AG09319 (cell line): ENCODE measurements around the gene KLK8.

Experiments
- DNase-seq: peaks from one replicate; pipeline ENCODE4 v3.0.0-alpha.2; 2010; ENCODE audit warnings: low read depth; ENCODE audit errors: extremely low read depth
- TF ChIP-seq, protein P1 (sequence below): IDR thresholded peaks from 2 replicates; pipeline ENCODE4 v1.5.1; 2011; ENCODE audit warnings: low read depth, mild to moderate bottlenecking, inconsistent platforms, low read length, moderate library complexity

Gene KLK8

GRCh38 chr19:50968716-50969412 lies 32.5 kb downstream of the KLK8 start:
- TF ChIP-seq, protein P1, sequence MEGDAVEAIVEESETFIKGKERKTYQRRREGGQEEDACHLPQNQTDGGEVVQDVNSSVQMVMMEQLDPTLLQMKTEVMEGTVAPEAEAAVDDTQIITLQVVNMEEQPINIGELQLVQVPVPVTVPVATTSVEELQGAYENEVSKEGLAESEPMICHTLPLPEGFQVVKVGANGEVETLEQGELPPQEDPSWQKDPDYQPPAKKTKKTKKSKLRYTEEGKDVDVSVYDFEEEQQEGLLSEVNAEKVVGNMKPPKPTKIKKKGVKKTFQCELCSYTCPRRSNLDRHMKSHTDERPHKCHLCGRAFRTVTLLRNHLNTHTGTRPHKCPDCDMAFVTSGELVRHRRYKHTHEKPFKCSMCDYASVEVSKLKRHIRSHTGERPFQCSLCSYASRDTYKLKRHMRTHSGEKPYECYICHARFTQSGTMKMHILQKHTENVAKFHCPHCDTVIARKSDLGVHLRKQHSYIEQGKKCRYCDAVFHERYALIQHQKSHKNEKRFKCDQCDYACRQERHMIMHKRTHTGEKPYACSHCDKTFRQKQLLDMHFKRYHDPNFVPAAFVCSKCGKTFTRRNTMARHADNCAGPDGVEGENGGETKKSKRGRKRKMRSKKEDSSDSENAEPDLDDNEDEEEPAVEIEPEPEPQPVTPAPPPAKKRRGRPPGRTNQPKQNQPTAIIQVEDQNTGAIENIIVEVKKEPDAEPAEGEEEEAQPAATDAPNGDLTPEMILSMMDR, result no peak
- no peak for DNase-seq

GRCh38 chr19:50967929-50968715 lies 33.3 kb downstream of the KLK8 start:
- no peak for DNase-seq
- TF ChIP-seq, protein P1, result no peak

DNA sequence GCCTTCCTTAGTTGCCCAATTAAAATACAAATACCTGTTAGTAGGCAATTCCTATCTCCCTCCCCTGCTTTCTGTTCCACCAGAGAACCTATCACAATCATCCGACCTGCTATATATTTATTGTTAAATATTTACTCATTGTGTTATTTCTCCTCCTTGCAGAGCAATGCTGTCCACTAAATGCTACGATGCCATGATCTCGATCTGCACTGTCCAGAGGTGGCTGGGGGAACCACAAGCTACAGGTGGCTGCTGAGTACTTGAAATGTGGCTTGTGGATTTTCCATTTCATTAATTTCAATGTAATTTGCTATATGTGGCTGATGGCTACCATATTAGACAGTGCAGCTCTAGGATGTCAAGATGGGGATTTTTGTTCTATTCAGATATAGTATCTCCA lies 37.1 kb downstream of the KLK8 start:
- TF ChIP-seq, protein P1, result no peak
- DNase-seq, result no peak

DNA sequence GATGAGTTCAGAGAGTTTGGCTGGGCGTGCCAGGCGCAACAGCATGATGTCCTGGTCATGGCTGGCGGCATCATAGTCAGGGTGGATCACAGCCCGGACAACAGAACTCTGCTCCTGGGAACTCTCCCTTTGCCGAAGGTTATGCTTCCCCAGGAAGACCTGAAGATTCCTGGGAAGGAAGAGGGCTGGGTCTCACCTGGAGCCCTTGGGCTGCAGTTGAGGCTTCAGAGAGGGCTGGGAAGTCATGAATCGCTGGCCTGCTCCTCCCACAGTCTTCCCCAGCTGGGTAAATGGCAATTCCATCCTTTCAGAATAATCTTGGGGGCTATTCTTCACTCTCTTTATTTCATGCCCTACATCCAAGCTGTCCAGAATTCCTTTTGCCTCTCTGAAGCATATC lies 38.0 kb downstream of the KLK8 start:
- no peak for DNase-seq
- TF ChIP-seq, protein P1, result no peak

DNA sequence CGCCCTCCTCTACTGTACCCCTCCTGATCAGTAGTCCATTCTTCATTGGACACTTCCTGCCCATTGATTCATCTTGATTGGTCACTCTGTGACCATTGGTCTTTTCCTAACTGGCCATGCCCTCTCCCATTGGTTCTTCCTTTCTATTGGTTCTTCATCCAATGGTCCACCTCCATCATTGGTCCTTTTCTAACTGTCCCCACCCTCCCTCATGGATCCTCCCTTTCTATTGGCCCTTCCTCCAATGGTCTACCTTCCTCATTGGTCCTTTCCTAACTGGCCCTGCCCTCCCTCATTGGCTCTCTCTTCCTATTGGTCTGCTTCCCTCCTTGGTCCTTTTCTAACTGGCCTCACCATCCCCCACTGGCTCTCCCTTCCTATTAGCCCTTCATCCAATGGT lies 39.2 kb downstream of the KLK8 start:
- DNase-seq, result no peak
- TF ChIP-seq, protein P1, result no peak

DNA sequence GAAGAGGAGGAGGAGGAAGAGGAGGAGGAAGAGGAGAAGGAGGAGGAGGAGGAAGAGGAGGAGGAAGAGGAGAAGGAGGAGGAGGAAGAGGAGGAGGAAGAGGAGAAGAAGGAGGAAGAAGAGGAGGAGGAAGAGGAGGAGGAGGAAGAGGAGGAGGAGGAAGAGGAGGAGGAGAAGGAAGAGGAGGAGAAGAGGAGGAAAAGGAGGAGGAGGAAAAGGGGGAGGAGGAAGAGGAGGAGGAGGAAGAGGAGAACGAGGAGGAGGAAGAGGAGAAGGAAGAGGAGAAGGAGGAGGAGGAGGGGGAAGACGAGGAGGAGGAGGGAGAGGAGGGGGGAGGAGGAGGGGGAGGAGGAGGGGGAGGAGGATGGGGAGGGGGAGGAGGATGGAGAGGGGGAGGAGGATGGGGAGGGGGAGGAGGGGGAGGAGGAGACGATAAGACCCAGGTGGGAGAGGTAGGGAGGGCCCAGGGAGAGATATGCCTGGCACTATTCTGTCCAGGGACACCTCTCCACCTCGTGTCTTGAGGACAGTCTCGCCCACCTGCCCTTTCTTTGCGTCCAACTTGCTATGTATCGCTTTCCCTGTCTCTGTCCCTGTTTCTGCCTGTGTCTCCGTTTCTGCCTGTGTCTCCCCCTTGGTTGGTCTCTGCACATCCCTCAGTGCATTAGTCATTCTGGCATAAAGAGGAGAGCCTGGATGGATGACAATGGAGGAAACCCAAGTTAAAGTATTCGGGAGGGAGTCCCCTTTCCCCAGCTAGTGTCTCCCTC lies 41.5 kb downstream of the KLK8 start:
- TF ChIP-seq, protein P1, result no peak
- DNase-seq, result no peak

DNA sequence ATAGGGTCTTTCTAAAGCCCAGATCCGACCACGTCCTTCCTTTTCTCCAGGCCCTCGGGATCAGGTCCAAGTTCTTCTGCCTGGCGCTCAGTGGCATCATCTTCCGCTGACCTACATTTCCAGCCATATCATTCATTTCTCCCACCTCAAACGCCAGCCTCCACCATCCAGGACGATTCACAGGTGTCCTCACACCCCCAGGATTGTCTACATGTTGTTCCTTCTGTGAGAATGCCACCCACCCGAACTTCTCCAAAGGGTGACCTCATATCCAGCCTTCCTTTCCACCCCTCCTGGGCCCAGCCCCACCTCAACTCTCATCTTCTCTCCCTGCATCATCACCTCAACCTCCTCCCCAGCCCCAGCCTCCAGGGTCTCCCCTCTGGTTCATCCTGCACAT lies 43.8 kb downstream of the KLK8 start:
- TF ChIP-seq, protein P1, result no peak
- no peak for DNase-seq
